TTC549 (cell line): ENCODE measurements around the gene GRIP2.

ENCODE experiments used
- FAIRE-seq: peaks from 2 replicates; lab custom pipeline; 2012; peaks lifted over from hg19 to GRCh38; lab: Jason Lieb, UNC

Gene GRIP2

GRCh38 chr3:14539742-14540491 lies at the start of gene GRIP2:
TSS of gene GRIP2 (minus strand) at chr3:14540342. CDS start at chr3:14540308, 34 bp downstream.
- FAIRE-seq = no peak

GRCh38 chr3:14588425-14589112 lies 48.4 kb upstream of the GRIP2 start:
- FAIRE-seq = no peak

GRCh38 chr3:14587740-14588360 lies 47.7 kb upstream of the GRIP2 start:
- FAIRE-seq = no peak

GRCh38 chr3:14586611-14587010 lies 46.5 kb upstream of the GRIP2 start:
- no peak for FAIRE-seq

GRCh38 chr3:14583548-14584091 lies 43.5 kb upstream of the GRIP2 start:
- FAIRE-seq = no peak

- no peak for FAIRE-seq
These were observed 41.9 kb upstream of the GRIP2 start for GRCh38 chr3:14582045-14582410.

GRCh38 chr3:14581334-14582044 lies 41.3 kb upstream of the GRIP2 start:
- no peak for FAIRE-seq

GRCh38 chr3:14577897-14578296 lies 37.8 kb upstream of the GRIP2 start:
- no peak for FAIRE-seq

GRCh38 chr3:14576163-14576562 lies 36.0 kb upstream of the GRIP2 start:
- FAIRE-seq = no peak

- FAIRE-seq = no peak
These were observed 34.0 kb upstream of the GRIP2 start for GRCh38 chr3:14574183-14574582.

- FAIRE-seq = no peak
These were observed 33.6 kb upstream of the GRIP2 start for GRCh38 chr3:14573706-14574105.

GRCh38 chr3:14570864-14571263 lies 30.7 kb upstream of the GRIP2 start:
- no peak for FAIRE-seq

GRCh38 chr3:14570089-14570488 lies 29.9 kb upstream of the GRIP2 start:
- FAIRE-seq = no peak

- FAIRE-seq = no peak
These were observed 29.4 kb upstream of the GRIP2 start for GRCh38 chr3:14569474-14570000.

- no peak for FAIRE-seq
These were observed 28.1 kb upstream of the GRIP2 start for GRCh38 chr3:14568269-14568668.

GRCh38 chr3:14566812-14567211 lies 26.7 kb upstream of the GRIP2 start:
- FAIRE-seq = no peak

- FAIRE-seq = no peak
These were observed 25.9 kb upstream of the GRIP2 start for GRCh38 chr3:14565868-14566588.

- FAIRE-seq = no peak
These were observed 24.6 kb upstream of the GRIP2 start for GRCh38 chr3:14564741-14565140.

- FAIRE-seq = no peak
These were observed 23.9 kb upstream of the GRIP2 start for GRCh38 chr3:14563946-14564539.

- FAIRE-seq = no peak
These were observed 22.2 kb upstream of the GRIP2 start for GRCh38 chr3:14562121-14562890.
